B cell (primary cell): ENCODE data around the gene GDAP1L1. TPM values are rescaled to one million over a fixed set of nuclear protein-coding genes. Genes with fewer than 3 reads are reported as not detected.

Source experiments
- ATAC-seq: fragments of 200-7000 bp; cut with Tn5 transposase; one replicate; pipeline ENCODE4 v1.10.0; 2021; ENCODE audit warnings: low read depth, mild to moderate bottlenecking, moderate number of reproducible peaks, moderate library complexity
- CTCF ChIA-PET: fragments of 350-600 bp; sonication (Branson Sonifier 250); formaldehyde crosslinking; loops from one replicate; lab custom pipeline; 2021; ENCODE audit warnings: antibody characterized with exemption, inconsistent platforms; lab: Charles Lee
- POLR2A ChIA-PET: fragments of 350-600 bp; sonication (Branson Sonifier 250); formaldehyde crosslinking; loops from one replicate; lab custom pipeline; 2021; ENCODE audit warnings: antibody characterized with exemption; lab: Charles Lee
- DNase-seq: peaks from one replicate; pipeline ENCODE4 v3.0.0; 2013
- H2AFZ ChIP-seq: 2 replicates; pipeline ENCODE4 v1.6.1; 2012; ENCODE audit warnings: mild to moderate bottlenecking, low read depth, low read length; ENCODE audit not compliant: insufficient read depth, poor library complexity, severe bottlenecking
- H3K27ac ChIP-seq, 2 donors: 1 replicate in 1 of 2; 2 replicates in 1 of 2; pipeline ENCODE4 v1.5.1; 2012 to 2013; ENCODE audit warnings: low read length in 2 of 2, mild to moderate bottlenecking in 2 of 2, moderate library complexity in 1 of 2
- H3K27me3 ChIP-seq, 4 experiments: fragments of 200-600 bp in 1 of 4; sonication (generic) in 1 of 4; replicated peaks in 1 of 4; 1 replicate in 2 of 4; 2 replicates in 2 of 4; pipeline versions ENCODE4 v1.6.1 to v1.7.0; 2013 to 2016; ENCODE audit warnings: low read length in 3 of 4, mild to moderate bottlenecking in 2 of 4, mixed read lengths in 1 of 4, moderate library complexity in 1 of 4; ENCODE audit not compliant: insufficient read depth in 4 of 4, control insufficient read depth in 3 of 4; ENCODE audit errors: control extremely low read depth in 1 of 4
- H3K36me3 ChIP-seq, 2 experiments: replicated peaks in 1 of 2; 1 replicate in 1 of 2; 2 replicates in 1 of 2; pipeline versions ENCODE4 v1.6.1 to v1.7.1; 2013; ENCODE audit warnings: low read length in 1 of 2; ENCODE audit not compliant: insufficient read depth in 2 of 2, control insufficient read depth in 1 of 2; ENCODE audit errors: control extremely low read depth in 1 of 2, extremely low read depth in 1 of 2
- H3K4me1 ChIP-seq, 2 donors: fragments of 200-600 bp in 1 of 2; sonication (generic) in 1 of 2; 1 replicate in 1 of 2; 2 replicates in 1 of 2; pipeline versions ENCODE4 v1.5.1 to v1.6.1; 2013 to 2017; ENCODE audit warnings: low read length in 2 of 2; ENCODE audit not compliant: control insufficient read depth in 2 of 2, insufficient read depth in 2 of 2
- H3K4me2 ChIP-seq: replicated peaks from 2 replicates; pipeline ENCODE3; 2012; ENCODE audit warnings: mild to moderate bottlenecking, low read depth, low read length; ENCODE audit not compliant: poor library complexity, severe bottlenecking
- H3K4me3 ChIP-seq, 5 experiments: fragments of 200-600 bp in 1 of 5; sonication (generic) in 1 of 5; 1 replicate in 3 of 5; 2 replicates in 2 of 5; pipeline versions ENCODE4 v1.5.1 to v1.7.0; 2011 to 2016; ENCODE audit warnings: low read length in 4 of 5, mild to moderate bottlenecking in 4 of 5, low read depth in 2 of 5, control low read depth in 1 of 5, moderate library complexity in 1 of 5; ENCODE audit not compliant: insufficient read depth in 1 of 5; ENCODE audit errors: control extremely low read depth in 1 of 5, extremely low read depth in 1 of 5
- H3K79me2 ChIP-seq: fragments of 200-600 bp; sonication (generic); one replicate; pipeline ENCODE4 v1.6.0; 2016; ENCODE audit warnings: low read length; ENCODE audit not compliant: control insufficient read depth, insufficient read depth
- H3K9ac ChIP-seq: fragments of 200-600 bp; sonication (generic); 2 replicates; pipeline ENCODE4 v1.6.1; 2017; ENCODE audit warnings: mild to moderate bottlenecking, low read length, moderate library complexity
- H3K9me3 ChIP-seq, 3 donors: one replicate each; pipeline versions ENCODE4 v1.6.1 to v1.7.1; 2013; ENCODE audit warnings: low read length in 2 of 3; ENCODE audit not compliant: control insufficient read depth in 2 of 3, insufficient read depth in 1 of 3; ENCODE audit errors: control extremely low read depth in 1 of 3
- H4K20me1 ChIP-seq: 2 replicates; pipeline ENCODE4 v1.6.0; 2012; ENCODE audit warnings: mild to moderate bottlenecking, low read length; ENCODE audit not compliant: insufficient read depth, control insufficient read depth, poor library complexity, severe bottlenecking
- H3K27ac Mint-ChIP-seq: one replicate; pipeline ENCODE4 v1.8.0; 2021; ENCODE audit warnings: mixed read lengths
- H3K27me3 Mint-ChIP-seq: one replicate; pipeline ENCODE4 v1.8.0; 2021; ENCODE audit warnings: mixed read lengths
- H3K4me1 Mint-ChIP-seq: one replicate; pipeline ENCODE4 v1.8.0; 2021; ENCODE audit warnings: mixed read lengths
- H3K4me3 Mint-ChIP-seq: one replicate; pipeline ENCODE4 v1.8.0; 2021; ENCODE audit warnings: mixed read lengths
- H3K9me3 Mint-ChIP-seq: one replicate; pipeline ENCODE4 v1.8.0; 2022; ENCODE audit warnings: mixed read lengths; ENCODE audit not compliant: insufficient read depth
- EZH2 ChIP-seq: IDR thresholded peaks from 2 replicates; pipeline ENCODE4 v1.6.1; 2012; ENCODE audit warnings: borderline replicate concordance, low read depth, mild to moderate bottlenecking, moderate library complexity, low read length; ENCODE audit not compliant: insufficient read depth, poor library complexity, severe bottlenecking
- WGBS: methylation state at CpG from one replicate; pipeline ENCODE4 v1.1.5; 2013; ENCODE audit warnings: missing lambda C conversion rate; ENCODE audit not compliant: insufficient coverage; 5-methylcytosine and 5-hydroxymethylcytosine counted together
- intact Hi-C: fragments of 100-400 bp; cut with micrococcal nuclease; formaldehyde crosslinking; loops from one replicate; pipeline ENCODE4 v1.10.0; 2022
- polyA plus RNA-seq: library from polyadenylated mRNA; depleted of rRNA; stranded (reverse); fragments of >200 nt; gene quantifications from 2 replicates; pipeline ENCODE4 v1.2.3, GENCODE V29; 2012
- total RNA-seq, 2 donors: library from RNA; stranded (reverse); fragments of 120-200 nt in 1 of 2; gene quantifications; 1 replicate in 1 of 2; 2 replicates in 1 of 2; pipeline versions ENCODE4 v1.2.3 to v1.2.4, GENCODE V29; 2013 to 2022
- TF ChIP-seq, protein P1 (sequence below): fragments of 200-600 bp; IDR thresholded peaks from one replicate; pipeline ENCODE4 v1.8.0; 2022; ENCODE audit warnings: antibody characterized with exemption, mild to moderate bottlenecking

Gene GDAP1L1
- total and polyA plus RNA-seq, 2 donors (not counting 1 experiment from before 2014, with no cell fraction given), result not detected

DNA sequence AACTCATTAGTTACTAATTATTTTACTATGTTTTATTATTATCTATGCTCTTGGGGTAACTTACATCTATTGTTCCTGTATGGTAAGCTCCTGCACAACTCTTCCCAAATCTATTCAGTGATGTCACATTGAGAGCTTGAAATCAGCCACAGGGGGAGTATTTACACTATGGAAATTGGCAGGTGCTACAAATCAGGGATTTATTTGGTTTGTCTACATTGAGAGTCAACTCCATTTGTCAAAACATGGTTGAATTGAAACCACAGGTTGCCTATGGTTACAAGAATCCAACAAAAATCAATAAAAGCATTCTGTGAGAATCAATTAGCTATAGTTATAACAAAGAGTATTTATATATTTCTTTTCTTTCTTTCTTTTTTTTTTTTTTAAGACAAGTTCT lies 67.8 kb downstream of the GDAP1L1 start:
- ATAC-seq, result no peak
- H3K9ac ChIP-seq, result no peak overlapping the region
- CTCF ChIA-PET, result interaction anchor here (1.1 to 7.4 kb wide), 2 partner anchors 99 to 125 kb away, joined by 3 to 216 read pairs; no protein-coding TSS in a partner anchor
- Mint-ChIP-seq H3K27me3 (peaks cover 21% of the 10 kb centered on the region), H3K27ac (no peak overlapping the region), H3K4me3 (no peak overlapping the region), H3K4me1 (peaks cover 16% of the 10 kb centered on the region), H3K9me3 (no peaks in the 10 kb centered on the region)
- POLR2A ChIA-PET, result interaction anchor here (0.7 kb wide), 1 partner anchor 858 kb away, joined by 3 read pairs; no protein-coding TSS in a partner anchor
- TF ChIP-seq, protein P1, sequence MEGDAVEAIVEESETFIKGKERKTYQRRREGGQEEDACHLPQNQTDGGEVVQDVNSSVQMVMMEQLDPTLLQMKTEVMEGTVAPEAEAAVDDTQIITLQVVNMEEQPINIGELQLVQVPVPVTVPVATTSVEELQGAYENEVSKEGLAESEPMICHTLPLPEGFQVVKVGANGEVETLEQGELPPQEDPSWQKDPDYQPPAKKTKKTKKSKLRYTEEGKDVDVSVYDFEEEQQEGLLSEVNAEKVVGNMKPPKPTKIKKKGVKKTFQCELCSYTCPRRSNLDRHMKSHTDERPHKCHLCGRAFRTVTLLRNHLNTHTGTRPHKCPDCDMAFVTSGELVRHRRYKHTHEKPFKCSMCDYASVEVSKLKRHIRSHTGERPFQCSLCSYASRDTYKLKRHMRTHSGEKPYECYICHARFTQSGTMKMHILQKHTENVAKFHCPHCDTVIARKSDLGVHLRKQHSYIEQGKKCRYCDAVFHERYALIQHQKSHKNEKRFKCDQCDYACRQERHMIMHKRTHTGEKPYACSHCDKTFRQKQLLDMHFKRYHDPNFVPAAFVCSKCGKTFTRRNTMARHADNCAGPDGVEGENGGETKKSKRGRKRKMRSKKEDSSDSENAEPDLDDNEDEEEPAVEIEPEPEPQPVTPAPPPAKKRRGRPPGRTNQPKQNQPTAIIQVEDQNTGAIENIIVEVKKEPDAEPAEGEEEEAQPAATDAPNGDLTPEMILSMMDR, result no peak
- TF ChIP-seq EZH2, result no peak
- peaks cover 12% of the 10 kb centered on the region for H3K79me2 ChIP-seq
- no peak for DNase-seq
- H3K36me3 ChIP-seq, result no peaks in the 10 kb centered on the region
- peaks cover 0 to 2% (median 0%) of the 10 kb centered on the region in 4 experiments for H3K27me3 ChIP-seq
- intact Hi-C loops, result loop anchor here (5.0 kb wide), 2 partner anchors 572 to 858 kb away; partner anchors contain the start of genes SRSF6 and YWHAB
- H4K20me1 ChIP-seq, result no peaks in the 10 kb centered on the region
- peaks cover 7 to 13% of the 10 kb centered on the region in 2 donors for H3K4me1 ChIP-seq
- H3K4me2 ChIP-seq, result no peak overlapping the region
- H3K4me3 ChIP-seq, result no peak overlapping the region
- H3K27ac ChIP-seq, result no peak overlapping the region
- no peaks in the 10 kb centered on the region for H3K9me3 ChIP-seq
- no peak overlapping the region for H2AFZ ChIP-seq

DNA sequence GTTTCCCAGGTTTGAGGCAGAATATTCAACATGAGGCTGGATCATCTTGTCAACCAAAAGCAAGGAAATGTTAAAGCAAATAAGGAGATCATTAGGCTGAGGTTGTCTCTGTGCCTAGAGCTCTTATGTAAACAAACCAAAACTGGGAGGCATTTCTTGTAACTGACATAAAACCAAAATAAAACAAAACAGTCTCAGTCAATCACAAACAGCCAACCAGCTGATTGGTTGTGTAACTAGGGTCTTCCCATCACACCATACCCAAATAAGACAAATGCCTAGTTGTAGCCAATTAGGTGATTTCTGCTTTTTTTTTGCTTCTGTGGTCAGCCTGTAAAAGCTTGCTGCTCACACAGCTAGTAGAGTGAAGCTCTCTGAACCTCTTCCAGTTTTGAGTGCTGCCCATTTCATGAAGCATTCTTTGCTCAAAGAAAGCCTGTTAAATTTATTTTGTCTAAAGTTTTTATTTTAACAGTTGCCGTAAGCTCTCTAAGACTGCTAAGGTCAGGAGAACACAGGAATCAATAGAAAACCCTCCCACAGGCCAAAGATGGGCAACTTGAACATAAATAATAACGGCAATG lies 72.8 kb downstream of the GDAP1L1 start:
- DNase-seq, result no peak
- Histone ChIP-seq H3K27ac (no peak overlapping the region), H2AFZ (no peak overlapping the region), H3K9me3 (no peaks in the 10 kb centered on the region), H3K79me2 (no peaks in the 10 kb centered on the region), H3K9ac (no peak overlapping the region), H3K4me2 (no peak overlapping the region), H3K27me3 (peaks cover 0 to 3% (median 0%) of the 10 kb centered on the region in 4 experiments), H4K20me1 (no peaks in the 10 kb centered on the region), H3K36me3 (no peaks in the 10 kb centered on the region), H3K4me1 (no peaks in the 10 kb centered on the region), H3K4me3 (no peak overlapping the region)
- Mint-ChIP-seq H3K27me3 (peaks cover 20% of the 10 kb centered on the region), H3K9me3 (no peaks in the 10 kb centered on the region), H3K4me3 (no peak overlapping the region), H3K27ac (no peak overlapping the region), H3K4me1 (no peaks in the 10 kb centered on the region)
- 80% methylated on average over 1 of the region's 2 CpGs for WGBS
- ChIA-PET CTCF (interaction anchor here (0.7 to 2.0 kb wide), 4 partner anchors 9 to 243 kb away, joined by 4 to 5 read pairs (median 4); partner anchors contain the start of gene FITM2), POLR2A (no interaction called here)
- ATAC-seq, result no peak
- intact Hi-C loops, result no loop called here
- no peak for TF ChIP-seq EZH2
- TF ChIP-seq, protein P1, result no peak
